GM23338 (cell line): ENCODE data around the gene PLCG2. TPM values are rescaled to one million over a fixed set of nuclear protein-coding genes. Genes with fewer than 3 reads are reported as not detected.

Experiments used
- ATAC-seq: fragments of 200-7000 bp; cut with Tn5 transposase; 3 replicates; pipeline ENCODE4 v1.9.1; 2020
- DNase-seq: peaks from one replicate; pipeline ENCODE4 v3.0.0-alpha.2; 2015; ENCODE audit warnings: low spot score
- H2AFZ ChIP-seq: fragments of 200-600 bp; sonication (generic); 2 replicates; pipeline ENCODE4 v1.8.0; 2016; ENCODE audit warnings: antibody characterized with exemption, mild to moderate bottlenecking, moderate library complexity
- H3F3A ChIP-seq: fragments of 200-600 bp; sonication (generic); replicated peaks from 2 replicates; pipeline ENCODE4 v1.8.0; 2017; ENCODE audit warnings: antibody characterized with exemption, mixed run types, low read depth
- H3K27ac ChIP-seq: fragments of 200-600 bp; sonication (generic); 2 replicates; pipeline ENCODE4 v1.6.1; 2016; ENCODE audit warnings: low read depth
- H3K27me3 ChIP-seq: fragments of 200-600 bp; sonication (generic); 2 replicates; pipeline ENCODE4 v1.8.0; 2016; ENCODE audit warnings: mild to moderate bottlenecking, mixed run types, moderate library complexity; ENCODE audit not compliant: insufficient read depth
- H3K36me3 ChIP-seq: fragments of 200-600 bp; sonication (generic); 2 replicates; pipeline ENCODE4 v1.8.0; 2016; ENCODE audit warnings: mild to moderate bottlenecking; ENCODE audit not compliant: insufficient read depth
- H3K4me1 ChIP-seq: fragments of 200-600 bp; sonication (generic); 2 replicates; pipeline ENCODE4 v1.8.0; 2016; ENCODE audit warnings: mild to moderate bottlenecking, moderate library complexity; ENCODE audit not compliant: insufficient read depth
- H3K4me2 ChIP-seq: fragments of 200-600 bp; sonication (generic); 2 replicates; pipeline ENCODE4 v1.7.1; 2017; ENCODE audit warnings: mixed run types
- H3K4me3 ChIP-seq: fragments of 200-600 bp; sonication (generic); 2 replicates; pipeline ENCODE4 v1.6.1; 2016; ENCODE audit warnings: mixed run types
- H3K79me2 ChIP-seq: fragments of 200-600 bp; sonication (generic); replicated peaks from 2 replicates; pipeline ENCODE4 v1.8.0; 2017; ENCODE audit warnings: mild to moderate bottlenecking; ENCODE audit not compliant: insufficient read depth
- H3K9me2 ChIP-seq: fragments of 200-600 bp; sonication (generic); 2 replicates; pipeline ENCODE4 v1.8.0; 2017; ENCODE audit not compliant: insufficient read depth
- H4K20me1 ChIP-seq: fragments of 200-600 bp; sonication (generic); replicated peaks from 2 replicates; pipeline ENCODE4 v1.8.0; 2017; ENCODE audit warnings: mild to moderate bottlenecking; ENCODE audit not compliant: insufficient read depth
- H3K27ac Mint-ChIP-seq: 2 replicates; pipeline ENCODE4 v1.8.0; 2020; ENCODE audit warnings: inconsistent platforms, mild to moderate bottlenecking, moderate library complexity, mixed read lengths
- H3K27me3 Mint-ChIP-seq: 3 replicates; pipeline ENCODE4 v1.8.0; 2022; ENCODE audit warnings: low read depth, mild to moderate bottlenecking, moderate library complexity, mixed read lengths, inconsistent platforms; ENCODE audit not compliant: insufficient read depth, poor library complexity
- H3K36me3 Mint-ChIP-seq: 3 replicates; pipeline ENCODE4 v1.8.0; 2021; ENCODE audit warnings: low read depth, mild to moderate bottlenecking, inconsistent platforms, moderate library complexity, mixed read lengths
- H3K4me1 Mint-ChIP-seq: 3 replicates; pipeline ENCODE4 v1.8.0; 2020; ENCODE audit warnings: mild to moderate bottlenecking, inconsistent platforms, mixed read lengths
- H3K4me3 Mint-ChIP-seq: 3 replicates; pipeline ENCODE4 v1.8.0; 2021; ENCODE audit warnings: moderate library complexity, mild to moderate bottlenecking, inconsistent platforms, mixed read lengths
- H3K9me3 Mint-ChIP-seq: 3 replicates; pipeline ENCODE4 v1.8.0; 2020; ENCODE audit warnings: moderate library complexity, mild to moderate bottlenecking, inconsistent platforms, mixed read lengths
- CREB1 ChIP-seq: fragments of 250-450 bp; sonication (Bioruptor Pico); IDR thresholded peaks from 2 replicates; pipeline ENCODE4 v1.5.0; 2020; ENCODE audit warnings: low read depth, mild to moderate bottlenecking, moderate library complexity
- EZH2 ChIP-seq: fragments of 200-600 bp; sonication (generic); IDR thresholded peaks from one replicate; pipeline ENCODE4 v1.8.0; 2017; ENCODE audit warnings: antibody characterized with exemption, mild to moderate bottlenecking, low read depth; ENCODE audit not compliant: unreplicated experiment
- EZH2phosphoT487 ChIP-seq: fragments of 200-600 bp; sonication (generic); IDR thresholded peaks from one replicate; pipeline ENCODE4 v1.8.1; 2018; ENCODE audit warnings: antibody characterized with exemption; ENCODE audit not compliant: unreplicated experiment
- JUNB ChIP-seq: IDR thresholded peaks from one replicate; pipeline ENCODE4 v1.6.1; 2016; ENCODE audit warnings: antibody characterized with exemption; ENCODE audit not compliant: unreplicated experiment
- NANOG ChIP-seq: IDR thresholded peaks from 2 replicates; pipeline ENCODE4 v1.6.1; 2016; ENCODE audit warnings: antibody characterized with exemption, borderline replicate concordance
- POLR2AphosphoS5 ChIP-seq: IDR thresholded peaks from 2 replicates; pipeline ENCODE4 v1.6.1; 2016; ENCODE audit warnings: antibody characterized with exemption, low read depth
- STAT1 ChIP-seq: IDR thresholded peaks from one replicate; pipeline ENCODE4 v1.6.1; 2016; ENCODE audit warnings: antibody characterized with exemption; ENCODE audit not compliant: unreplicated experiment
- ZNF114 ChIP-seq: fragments of 250-450 bp; sonication (Bioruptor Pico); IDR thresholded peaks from 2 replicates; pipeline ENCODE4 v1.5.0; 2020; ENCODE audit warnings: mild to moderate bottlenecking, moderate library complexity
- ZNF331 ChIP-seq: fragments of 250-450 bp; sonication (Bioruptor Pico); IDR thresholded peaks from 2 replicates; pipeline ENCODE4 v1.5.0; 2020; ENCODE audit warnings: low read depth, mild to moderate bottlenecking, moderate library complexity
- polyA plus RNA-seq: library from polyadenylated mRNA; unstranded; fragments of >200 nt; fragmentation: Nextera tagmentation; extraction: Ambion mirVana; gene quantifications from 2 replicates; pipeline ENCODE4 v1.2.1, GENCODE V29; 2016
- total RNA-seq: library from RNA; depleted of rRNA; stranded (reverse); fragments of >200 nt; shearing (Covaris generic); gene quantifications from 2 replicates; pipeline ENCODE4 v1.2.3, GENCODE V29; 2014
- TF ChIP-seq, protein P1 (sequence below): IDR thresholded peaks from one replicate; pipeline ENCODE4 v1.6.1; 2018; ENCODE audit warnings: antibody characterized with exemption; ENCODE audit not compliant: unreplicated experiment
- TF ChIP-seq, protein P2 (sequence below): fragments of 250-450 bp; sonication (Bioruptor Pico); IDR thresholded peaks from 2 replicates; pipeline ENCODE4 v1.5.0; 2020; ENCODE audit warnings: mild to moderate bottlenecking, moderate library complexity
- TF ChIP-seq, protein P3 (sequence below), 2 experiments: fragments of 200-600 bp in 1 of 2; sonication (generic) in 1 of 2; conservative IDR thresholded peaks; 2 replicates each; pipeline versions ENCODE4 v1.5.1 to v1.6.1; 2016 to 2017; ENCODE audit warnings: antibody characterized with exemption in 2 of 2, low read depth in 2 of 2, mild to moderate bottlenecking in 2 of 2, moderate library complexity in 1 of 2
- TF ChIP-seq, protein P4 (sequence below): IDR thresholded peaks from 2 replicates; pipeline ENCODE4 v1.6.1; 2016; ENCODE audit warnings: antibody characterized with exemption

The PLCG2 gene
- total and polyA plus RNA-seq, 2 experiments from 2014 or later = 2.4 to 5.9 TPM

DNA sequence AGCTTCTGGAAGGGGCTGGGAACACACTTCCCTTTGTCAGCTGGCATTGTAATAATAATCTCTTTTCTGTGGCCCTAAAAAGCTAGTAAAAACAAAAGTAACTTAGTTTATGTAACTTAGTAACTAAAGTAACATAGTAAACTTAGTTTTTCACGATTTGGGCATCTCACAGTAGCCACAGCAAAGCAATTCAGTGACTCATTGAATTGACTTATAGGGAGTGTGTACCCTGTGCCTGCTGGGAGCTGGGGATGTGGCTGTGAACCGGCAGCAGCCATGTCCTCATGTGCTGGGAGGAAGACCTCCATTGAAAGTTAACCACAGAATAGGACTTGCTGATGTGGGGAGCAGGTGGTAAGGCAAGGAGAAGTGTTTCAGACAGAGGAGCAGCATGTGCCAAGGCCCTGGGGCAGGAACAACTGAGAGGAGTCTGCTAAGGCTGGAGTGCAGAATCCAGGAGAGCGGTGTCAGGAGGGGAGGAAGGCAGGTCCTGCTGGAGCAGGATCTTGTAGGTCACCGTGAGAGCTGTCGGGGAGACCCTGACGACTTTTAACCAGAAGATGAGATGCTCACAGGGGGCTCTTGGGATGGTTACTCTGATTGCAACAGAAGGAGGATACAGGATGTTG is 112.8 kb downstream of the PLCG2 start:
- H3K27me3 ChIP-seq = no peaks in the 10 kb centered on the region
- H3K36me3 ChIP-seq = no peaks in the 10 kb centered on the region
- H3K27ac ChIP-seq = no peak overlapping the region
- H3F3A ChIP-seq = no peaks in the 10 kb centered on the region
- H3K4me1 ChIP-seq = peaks cover 3% of the 10 kb centered on the region; the same call in 1 of the 2 replicates
- no peaks in the 10 kb centered on the region for H4K20me1 ChIP-seq
- H3K79me2 ChIP-seq = no peaks in the 10 kb centered on the region
- no peak for ATAC-seq
- no peak for DNase-seq
- H3K4me1 Mint-ChIP-seq = peaks cover 2% of the 10 kb centered on the region; the same call in 2 of the 3 replicates
- no peaks in the 10 kb centered on the region for H3K36me3 Mint-ChIP-seq
- peaks cover 3% of the 10 kb centered on the region for H3K27me3 Mint-ChIP-seq
- no peak overlapping the region for H3K4me2 ChIP-seq
- H3K9me2 ChIP-seq = no peaks in the 10 kb centered on the region
- H3K27ac Mint-ChIP-seq = no peak overlapping the region
- H3K9me3 Mint-ChIP-seq = no peaks in the 10 kb centered on the region
- no peak overlapping the region for H2AFZ ChIP-seq
- no peak overlapping the region for H3K4me3 ChIP-seq
- TF ChIP-seq ZNF114 (no peak), CREB1 (CRISPR knock-in tag) (no peak), POLR2AphosphoS5 (no peak), EZH2phosphoT487 (no peak), STAT1 (no peak), EZH2 (no peak), JUNB (no peak), NANOG (no peak), ZNF331 (CRISPR knock-in tag) (no peak)
- TF ChIP-seq, protein P1, sequence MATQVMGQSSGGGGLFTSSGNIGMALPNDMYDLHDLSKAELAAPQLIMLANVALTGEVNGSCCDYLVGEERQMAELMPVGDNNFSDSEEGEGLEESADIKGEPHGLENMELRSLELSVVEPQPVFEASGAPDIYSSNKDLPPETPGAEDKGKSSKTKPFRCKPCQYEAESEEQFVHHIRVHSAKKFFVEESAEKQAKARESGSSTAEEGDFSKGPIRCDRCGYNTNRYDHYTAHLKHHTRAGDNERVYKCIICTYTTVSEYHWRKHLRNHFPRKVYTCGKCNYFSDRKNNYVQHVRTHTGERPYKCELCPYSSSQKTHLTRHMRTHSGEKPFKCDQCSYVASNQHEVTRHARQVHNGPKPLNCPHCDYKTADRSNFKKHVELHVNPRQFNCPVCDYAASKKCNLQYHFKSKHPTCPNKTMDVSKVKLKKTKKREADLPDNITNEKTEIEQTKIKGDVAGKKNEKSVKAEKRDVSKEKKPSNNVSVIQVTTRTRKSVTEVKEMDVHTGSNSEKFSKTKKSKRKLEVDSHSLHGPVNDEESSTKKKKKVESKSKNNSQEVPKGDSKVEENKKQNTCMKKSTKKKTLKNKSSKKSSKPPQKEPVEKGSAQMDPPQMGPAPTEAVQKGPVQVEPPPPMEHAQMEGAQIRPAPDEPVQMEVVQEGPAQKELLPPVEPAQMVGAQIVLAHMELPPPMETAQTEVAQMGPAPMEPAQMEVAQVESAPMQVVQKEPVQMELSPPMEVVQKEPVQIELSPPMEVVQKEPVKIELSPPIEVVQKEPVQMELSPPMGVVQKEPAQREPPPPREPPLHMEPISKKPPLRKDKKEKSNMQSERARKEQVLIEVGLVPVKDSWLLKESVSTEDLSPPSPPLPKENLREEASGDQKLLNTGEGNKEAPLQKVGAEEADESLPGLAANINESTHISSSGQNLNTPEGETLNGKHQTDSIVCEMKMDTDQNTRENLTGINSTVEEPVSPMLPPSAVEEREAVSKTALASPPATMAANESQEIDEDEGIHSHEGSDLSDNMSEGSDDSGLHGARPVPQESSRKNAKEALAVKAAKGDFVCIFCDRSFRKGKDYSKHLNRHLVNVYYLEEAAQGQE = no peak
- TF ChIP-seq, protein P2, sequence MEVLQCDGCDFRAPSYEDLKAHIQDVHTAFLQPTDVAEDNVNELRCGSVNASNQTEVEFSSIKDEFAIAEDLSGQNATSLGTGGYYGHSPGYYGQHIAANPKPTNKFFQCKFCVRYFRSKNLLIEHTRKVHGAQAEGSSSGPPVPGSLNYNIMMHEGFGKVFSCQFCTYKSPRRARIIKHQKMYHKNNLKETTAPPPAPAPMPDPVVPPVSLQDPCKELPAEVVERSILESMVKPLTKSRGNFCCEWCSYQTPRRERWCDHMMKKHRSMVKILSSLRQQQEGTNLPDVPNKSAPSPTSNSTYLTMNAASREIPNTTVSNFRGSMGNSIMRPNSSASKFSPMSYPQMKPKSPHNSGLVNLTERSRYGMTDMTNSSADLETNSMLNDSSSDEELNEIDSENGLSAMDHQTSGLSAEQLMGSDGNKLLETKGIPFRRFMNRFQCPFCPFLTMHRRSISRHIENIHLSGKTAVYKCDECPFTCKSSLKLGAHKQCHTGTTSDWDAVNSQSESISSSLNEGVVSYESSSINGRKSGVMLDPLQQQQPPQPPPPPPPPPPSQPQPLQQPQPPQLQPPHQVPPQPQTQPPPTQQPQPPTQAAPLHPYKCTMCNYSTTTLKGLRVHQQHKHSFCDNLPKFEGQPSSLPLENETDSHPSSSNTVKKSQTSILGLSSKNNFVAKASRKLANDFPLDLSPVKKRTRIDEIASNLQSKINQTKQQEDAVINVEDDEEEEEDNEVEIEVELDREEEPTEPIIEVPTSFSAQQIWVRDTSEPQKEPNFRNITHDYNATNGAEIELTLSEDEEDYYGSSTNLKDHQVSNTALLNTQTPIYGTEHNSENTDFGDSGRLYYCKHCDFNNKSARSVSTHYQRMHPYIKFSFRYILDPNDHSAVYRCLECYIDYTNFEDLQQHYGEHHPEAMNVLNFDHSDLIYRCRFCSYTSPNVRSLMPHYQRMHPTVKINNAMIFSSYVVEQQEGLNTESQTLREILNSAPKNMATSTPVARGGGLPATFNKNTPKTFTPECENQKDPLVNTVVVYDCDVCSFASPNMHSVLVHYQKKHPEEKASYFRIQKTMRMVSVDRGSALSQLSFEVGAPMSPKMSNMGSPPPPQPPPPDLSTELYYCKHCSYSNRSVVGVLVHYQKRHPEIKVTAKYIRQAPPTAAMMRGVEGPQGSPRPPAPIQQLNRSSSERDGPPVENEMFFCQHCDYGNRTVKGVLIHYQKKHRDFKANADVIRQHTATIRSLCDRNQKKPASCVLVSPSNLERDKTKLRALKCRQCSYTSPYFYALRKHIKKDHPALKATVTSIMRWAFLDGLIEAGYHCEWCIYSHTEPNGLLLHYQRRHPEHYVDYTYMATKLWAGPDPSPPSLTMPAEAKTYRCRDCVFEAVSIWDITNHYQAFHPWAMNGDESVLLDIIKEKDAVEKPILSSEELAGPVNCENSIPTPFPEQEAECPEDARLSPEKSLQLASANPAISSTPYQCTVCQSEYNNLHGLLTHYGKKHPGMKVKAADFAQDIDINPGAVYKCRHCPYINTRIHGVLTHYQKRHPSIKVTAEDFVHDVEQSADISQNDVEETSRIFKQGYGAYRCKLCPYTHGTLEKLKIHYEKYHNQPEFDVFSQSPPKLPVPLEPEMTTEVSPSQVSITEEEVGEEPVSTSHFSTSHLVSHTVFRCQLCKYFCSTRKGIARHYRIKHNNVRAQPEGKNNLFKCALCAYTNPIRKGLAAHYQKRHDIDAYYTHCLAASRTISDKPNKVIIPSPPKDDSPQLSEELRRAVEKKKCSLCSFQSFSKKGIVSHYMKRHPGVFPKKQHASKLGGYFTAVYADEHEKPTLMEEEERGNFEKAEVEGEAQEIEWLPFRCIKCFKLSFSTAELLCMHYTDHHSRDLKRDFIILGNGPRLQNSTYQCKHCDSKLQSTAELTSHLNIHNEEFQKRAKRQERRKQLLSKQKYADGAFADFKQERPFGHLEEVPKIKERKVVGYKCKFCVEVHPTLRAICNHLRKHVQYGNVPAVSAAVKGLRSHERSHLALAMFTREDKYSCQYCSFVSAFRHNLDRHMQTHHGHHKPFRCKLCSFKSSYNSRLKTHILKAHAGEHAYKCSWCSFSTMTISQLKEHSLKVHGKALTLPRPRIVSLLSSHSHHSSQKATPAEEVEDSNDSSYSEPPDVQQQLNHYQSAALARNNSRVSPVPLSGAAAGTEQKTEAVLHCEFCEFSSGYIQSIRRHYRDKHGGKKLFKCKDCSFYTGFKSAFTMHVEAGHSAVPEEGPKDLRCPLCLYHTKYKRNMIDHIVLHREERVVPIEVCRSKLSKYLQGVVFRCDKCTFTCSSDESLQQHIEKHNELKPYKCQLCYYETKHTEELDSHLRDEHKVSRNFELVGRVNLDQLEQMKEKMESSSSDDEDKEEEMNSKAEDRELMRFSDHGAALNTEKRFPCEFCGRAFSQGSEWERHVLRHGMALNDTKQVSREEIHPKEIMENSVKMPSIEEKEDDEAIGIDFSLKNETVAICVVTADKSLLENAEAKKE = no peak
- TF ChIP-seq, protein P3, sequence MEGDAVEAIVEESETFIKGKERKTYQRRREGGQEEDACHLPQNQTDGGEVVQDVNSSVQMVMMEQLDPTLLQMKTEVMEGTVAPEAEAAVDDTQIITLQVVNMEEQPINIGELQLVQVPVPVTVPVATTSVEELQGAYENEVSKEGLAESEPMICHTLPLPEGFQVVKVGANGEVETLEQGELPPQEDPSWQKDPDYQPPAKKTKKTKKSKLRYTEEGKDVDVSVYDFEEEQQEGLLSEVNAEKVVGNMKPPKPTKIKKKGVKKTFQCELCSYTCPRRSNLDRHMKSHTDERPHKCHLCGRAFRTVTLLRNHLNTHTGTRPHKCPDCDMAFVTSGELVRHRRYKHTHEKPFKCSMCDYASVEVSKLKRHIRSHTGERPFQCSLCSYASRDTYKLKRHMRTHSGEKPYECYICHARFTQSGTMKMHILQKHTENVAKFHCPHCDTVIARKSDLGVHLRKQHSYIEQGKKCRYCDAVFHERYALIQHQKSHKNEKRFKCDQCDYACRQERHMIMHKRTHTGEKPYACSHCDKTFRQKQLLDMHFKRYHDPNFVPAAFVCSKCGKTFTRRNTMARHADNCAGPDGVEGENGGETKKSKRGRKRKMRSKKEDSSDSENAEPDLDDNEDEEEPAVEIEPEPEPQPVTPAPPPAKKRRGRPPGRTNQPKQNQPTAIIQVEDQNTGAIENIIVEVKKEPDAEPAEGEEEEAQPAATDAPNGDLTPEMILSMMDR (conservative IDR thresholded peaks at IDR 0.05; ENCODE audit: low read depth in 2 of 2) = no peak
- TF ChIP-seq, protein P4, sequence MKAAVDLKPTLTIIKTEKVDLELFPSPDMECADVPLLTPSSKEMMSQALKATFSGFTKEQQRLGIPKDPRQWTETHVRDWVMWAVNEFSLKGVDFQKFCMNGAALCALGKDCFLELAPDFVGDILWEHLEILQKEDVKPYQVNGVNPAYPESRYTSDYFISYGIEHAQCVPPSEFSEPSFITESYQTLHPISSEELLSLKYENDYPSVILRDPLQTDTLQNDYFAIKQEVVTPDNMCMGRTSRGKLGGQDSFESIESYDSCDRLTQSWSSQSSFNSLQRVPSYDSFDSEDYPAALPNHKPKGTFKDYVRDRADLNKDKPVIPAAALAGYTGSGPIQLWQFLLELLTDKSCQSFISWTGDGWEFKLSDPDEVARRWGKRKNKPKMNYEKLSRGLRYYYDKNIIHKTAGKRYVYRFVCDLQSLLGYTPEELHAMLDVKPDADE = no peak
- no peak overlapping the region for H3K4me3 Mint-ChIP-seq
